Activated T-helper 2 cell treated with anti-CD3 and anti-CD28 coated beads, Interferon-gamma antibody, Interleukin-2, Interleukin-4, amounts not matched to agents 10 μg/mL and 5 μg/mL and 100 μg/mL, durations not matched to agents 14 hours and 24 hours and 36 hours (primary cell): ENCODE results near the gene IPPK. TPM values are rescaled to one million over a fixed set of nuclear protein-coding genes. Genes with fewer than 3 reads are reported as not detected.
"Not testable (repeated sequence)": the region's sequence is repeated elsewhere in the genome, so short reads cannot be mapped to it uniquely, and the experiment has no call there.

Experiments
- DNase-seq: peaks from one replicate; pipeline ENCODE4 v3.0.0; 2021; ENCODE audit warnings: low spot score
- H3K27ac Mint-ChIP-seq: one replicate; pipeline ENCODE4 v1.8.0; 2021; ENCODE audit warnings: mixed read lengths
- H3K27me3 Mint-ChIP-seq: one replicate; pipeline ENCODE4 v1.8.0; 2021; ENCODE audit warnings: low read depth, mixed read lengths
- H3K36me3 Mint-ChIP-seq: one replicate; pipeline ENCODE4 v1.8.0; 2021; ENCODE audit warnings: low read depth, mixed read lengths
- H3K4me1 Mint-ChIP-seq: one replicate; pipeline ENCODE4 v1.8.0; 2021; ENCODE audit warnings: low read depth, mixed read lengths
- H3K4me3 Mint-ChIP-seq: one replicate; pipeline ENCODE4 v1.8.0; 2021; ENCODE audit warnings: low read depth, mild to moderate bottlenecking, moderate library complexity, mixed read lengths
- H3K9me3 Mint-ChIP-seq: one replicate; pipeline ENCODE4 v1.8.0; 2021; ENCODE audit warnings: mixed read lengths
- intact Hi-C: fragments of 100-400 bp; cut with micrococcal nuclease; formaldehyde crosslinking; loops from one replicate; pipeline ENCODE4 v1.15.1; 2023
- total RNA-seq: library from RNA; stranded (reverse); gene quantifications from 2 replicates; pipeline ENCODE4 v1.2.3, GENCODE V29; 2022

Gene IPPK
- total RNA-seq, 1 donor from 2014 or later = 14.8 TPM

DNA sequence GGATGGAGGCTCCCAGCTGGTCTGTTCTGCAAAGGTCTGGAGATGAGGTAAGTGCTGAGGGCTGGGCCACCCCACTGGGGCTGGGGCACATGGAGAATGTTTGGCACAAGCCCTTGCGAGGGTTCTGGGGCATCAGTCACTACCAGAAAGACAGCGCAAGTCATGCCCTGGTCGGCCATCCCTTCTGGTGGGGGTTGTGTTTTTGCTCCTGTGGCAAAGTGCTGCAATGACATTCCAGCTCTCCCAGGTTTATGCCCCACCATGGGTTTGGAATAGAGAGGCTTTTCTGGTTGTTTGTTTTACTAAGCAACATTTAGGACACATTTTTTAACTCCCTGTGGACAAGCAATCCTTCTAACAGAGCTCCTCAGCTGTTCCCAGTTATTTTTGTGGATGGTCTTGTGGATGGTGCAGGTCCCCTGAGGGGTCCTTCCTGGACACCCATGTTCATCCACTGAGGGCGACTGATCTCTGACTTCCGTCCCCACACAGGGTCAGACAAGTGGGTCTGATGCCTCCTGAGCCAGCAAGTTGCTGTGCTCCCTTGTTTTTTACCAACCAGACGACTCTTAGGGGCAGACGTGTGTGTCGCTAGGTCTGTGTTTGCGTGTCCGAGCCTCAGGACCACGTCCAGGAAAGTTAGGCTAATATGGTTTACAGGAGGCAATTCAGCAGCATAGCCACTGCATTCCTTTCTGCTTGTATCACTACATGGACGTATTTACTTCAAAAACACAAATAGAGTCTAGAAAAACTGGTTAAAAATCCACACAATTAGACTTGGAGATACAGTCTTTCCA is 69.3 kb downstream of the IPPK start:
- Mint-ChIP-seq H3K4me1 (no peaks in the 10 kb centered on the region), H3K27me3 (no peaks in the 10 kb centered on the region), H3K9me3 (peaks cover 20% of the 10 kb centered on the region), H3K4me3 (no peak overlapping the region), H3K36me3 (peaks cover 19% of the 10 kb centered on the region), H3K27ac (no peak overlapping the region)
- intact Hi-C loops = no loop called here
- no peak for DNase-seq

DNA sequence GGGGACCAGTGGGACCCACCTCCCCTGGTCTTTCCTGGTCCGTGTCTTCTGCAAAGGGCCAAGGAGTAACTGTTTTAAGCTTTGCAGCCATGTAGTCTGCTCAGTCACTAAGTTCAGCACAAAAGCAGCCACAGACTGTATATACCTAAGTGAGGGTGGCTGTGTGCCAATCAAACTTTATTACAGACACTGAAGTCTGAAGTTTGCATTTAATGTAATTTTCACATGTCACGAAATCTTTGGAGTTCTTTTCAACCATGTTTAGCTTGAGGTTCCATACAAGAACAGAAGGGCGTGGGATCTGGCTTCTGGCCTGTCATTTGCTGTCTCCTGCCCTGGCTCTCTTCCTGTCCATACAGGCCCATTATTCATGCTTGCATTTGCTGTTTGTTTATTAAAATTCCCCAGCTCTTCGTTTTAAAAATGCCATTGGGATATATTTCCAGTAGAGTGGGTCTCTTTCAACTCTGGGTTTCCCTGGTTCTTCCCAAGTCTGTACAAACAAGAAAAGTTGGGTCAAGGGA is 69.9 kb downstream of the IPPK start:
- Mint-ChIP-seq H3K27me3 (no peaks in the 10 kb centered on the region), H3K4me3 (no peak overlapping the region), H3K27ac (no peak overlapping the region), H3K4me1 (no peaks in the 10 kb centered on the region), H3K9me3 (peaks cover 15% of the 10 kb centered on the region), H3K36me3 (peaks cover 14% of the 10 kb centered on the region)
- intact Hi-C loops = no loop called here
- no peak for DNase-seq

DNA sequence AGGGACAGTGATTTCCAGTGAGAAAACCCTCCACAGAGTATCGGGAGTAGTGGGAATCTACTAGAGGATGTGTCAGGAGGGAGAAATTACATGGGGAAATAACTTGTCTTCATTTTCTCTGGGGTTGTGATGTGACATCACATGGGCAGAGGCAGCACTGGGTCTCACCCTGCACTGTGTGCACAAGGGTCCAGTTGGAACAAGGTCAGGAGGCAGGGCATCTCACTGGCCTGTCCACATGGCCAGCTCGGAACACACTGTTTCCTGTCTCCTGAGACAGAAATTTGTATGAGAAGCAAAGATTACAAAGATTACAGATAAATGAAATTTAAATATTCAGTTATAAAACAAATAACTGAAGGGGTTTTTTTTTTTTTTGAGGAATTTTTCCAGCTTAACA is 71.5 kb downstream of the IPPK start:
- Mint-ChIP-seq H3K27ac (no peak overlapping the region), H3K27me3 (no peaks in the 10 kb centered on the region), H3K4me3 (no peak overlapping the region), H3K36me3 (peaks cover 4% of the 10 kb centered on the region), H3K4me1 (no peaks in the 10 kb centered on the region), H3K9me3 (peaks cover 4% of the 10 kb centered on the region)
- no peak for DNase-seq
- intact Hi-C loops = no loop called here

DNA sequence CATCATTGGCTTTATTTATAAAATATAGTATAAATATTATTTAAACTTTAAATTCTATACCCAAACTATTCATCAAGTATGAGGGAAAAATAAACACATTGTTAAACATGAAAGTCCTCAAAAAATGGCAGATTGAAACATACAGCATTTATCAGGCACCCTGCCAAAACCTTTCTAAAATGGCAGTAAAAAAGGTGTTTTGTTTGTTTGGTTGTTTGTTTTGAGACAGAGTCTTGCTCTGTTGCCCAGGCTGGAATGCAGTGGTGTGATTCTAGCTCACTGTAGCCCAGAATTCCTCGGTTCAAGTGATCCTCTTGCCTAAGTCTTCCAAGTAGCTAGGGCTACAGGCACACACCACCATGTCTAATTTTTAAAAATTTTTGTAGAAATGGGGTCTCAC is 74.0 kb downstream of the IPPK start:
- DNase-seq = no peak
- no peaks in the 10 kb centered on the region for H3K27me3 Mint-ChIP-seq
- no peak overlapping the region for H3K27ac Mint-ChIP-seq
- no peaks in the 10 kb centered on the region for H3K4me1 Mint-ChIP-seq
- intact Hi-C loops = no loop called here
- no peaks in the 10 kb centered on the region for H3K36me3 Mint-ChIP-seq
- H3K4me3 Mint-ChIP-seq = no peak overlapping the region
- no peaks in the 10 kb centered on the region for H3K9me3 Mint-ChIP-seq

DNA sequence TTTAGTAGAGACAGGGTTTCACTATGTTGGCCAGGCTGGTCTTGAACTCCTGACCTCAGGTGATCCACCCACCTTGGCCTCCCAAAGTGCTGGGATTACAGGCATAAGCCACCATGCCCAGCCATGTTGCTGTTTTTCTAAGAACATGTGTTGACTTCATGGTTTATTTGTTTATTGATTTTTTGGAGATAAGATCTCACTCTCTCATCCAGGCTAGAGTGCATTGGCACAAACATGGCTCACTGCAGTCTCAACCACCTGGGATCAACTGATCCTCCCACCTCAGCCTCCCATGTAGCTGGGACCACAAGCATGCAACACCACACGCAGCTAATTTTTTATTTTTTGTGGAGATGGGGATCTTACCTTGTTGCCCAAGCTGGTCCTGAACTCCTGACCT is 74.9 kb downstream of the IPPK start:
- DNase-seq, H3K9me3 Mint-ChIP-seq, H3K4me3 Mint-ChIP-seq, H3K27ac Mint-ChIP-seq, H3K4me1 Mint-ChIP-seq, H3K27me3 Mint-ChIP-seq, H3K36me3 Mint-ChIP-seq, intact Hi-C loops: not testable (repeated sequence)

DNA sequence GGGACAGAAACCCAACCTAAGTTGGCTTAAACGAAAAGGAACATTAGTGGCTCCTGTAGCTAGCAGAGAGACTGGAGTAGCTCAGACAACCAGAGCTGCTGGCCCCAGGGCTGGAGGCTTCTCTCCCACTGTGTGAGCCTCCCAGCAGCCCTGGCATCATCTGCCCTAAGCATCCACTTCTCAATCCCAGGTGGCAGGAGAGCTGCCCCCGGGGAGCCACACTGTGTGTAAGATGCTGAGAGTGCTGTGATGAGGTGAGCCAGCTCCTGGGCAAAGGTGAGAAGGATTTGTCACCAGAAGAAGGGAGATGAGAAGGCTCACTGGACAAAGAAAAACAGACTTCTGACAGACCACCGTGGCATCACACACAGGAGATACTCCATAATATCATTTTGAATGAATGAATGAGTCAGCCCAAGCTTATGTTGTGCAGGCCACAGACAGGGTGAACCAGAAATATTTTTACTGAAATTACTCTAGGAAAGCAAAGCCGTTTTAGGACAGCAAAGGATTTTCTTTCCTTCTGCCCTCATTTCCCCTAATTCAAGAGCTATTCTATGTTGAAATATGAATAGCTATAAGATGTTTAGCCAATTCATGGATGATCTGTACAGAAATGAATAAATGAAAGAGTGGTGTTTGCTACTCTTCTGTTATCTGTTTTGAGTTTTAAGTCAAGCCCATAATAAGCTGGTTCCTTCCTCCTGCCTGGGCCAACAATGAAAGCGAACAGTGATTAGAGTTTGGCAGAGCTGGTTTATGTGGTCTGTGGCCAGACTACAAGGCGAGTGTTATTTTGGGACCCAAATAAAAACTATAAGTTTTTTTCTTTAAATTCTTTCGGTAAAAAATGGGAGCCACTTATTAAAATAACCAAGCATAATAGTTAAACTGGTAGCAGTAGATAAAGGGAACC is 76.7 kb downstream of the IPPK start:
- H3K4me3 Mint-ChIP-seq = no peak overlapping the region
- no peak overlapping the region for H3K27ac Mint-ChIP-seq
- H3K9me3 Mint-ChIP-seq = no peaks in the 10 kb centered on the region
- no peak for DNase-seq
- no peaks in the 10 kb centered on the region for H3K4me1 Mint-ChIP-seq
- no peaks in the 10 kb centered on the region for H3K36me3 Mint-ChIP-seq
- intact Hi-C loops = no loop called here
- H3K27me3 Mint-ChIP-seq = no peaks in the 10 kb centered on the region

DNA sequence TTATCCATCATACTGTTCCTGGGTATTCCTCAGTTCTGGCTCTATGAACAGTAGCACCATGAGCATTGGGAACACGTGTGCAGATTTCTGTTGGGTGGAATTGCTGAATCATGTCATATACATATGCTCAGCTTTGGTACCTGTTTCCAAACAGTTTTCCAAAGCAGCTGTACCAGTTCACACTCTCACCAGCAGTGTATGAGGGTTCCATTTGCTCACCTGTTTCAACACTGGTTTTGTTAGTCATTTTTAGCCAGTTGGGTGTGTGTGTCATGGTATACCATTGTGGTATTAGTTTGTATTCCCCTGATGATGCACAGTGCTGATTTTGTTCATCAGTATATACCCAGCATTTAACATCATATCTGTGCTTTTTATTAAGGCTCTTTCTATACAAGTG is 77.4 kb downstream of the IPPK start:
- no peaks in the 10 kb centered on the region for H3K36me3 Mint-ChIP-seq
- no peak overlapping the region for H3K27ac Mint-ChIP-seq
- DNase-seq = no peak
- H3K4me3 Mint-ChIP-seq = no peak overlapping the region
- H3K9me3 Mint-ChIP-seq = no peaks in the 10 kb centered on the region
- no peaks in the 10 kb centered on the region for H3K4me1 Mint-ChIP-seq
- intact Hi-C loops = no loop called here
- H3K27me3 Mint-ChIP-seq = no peaks in the 10 kb centered on the region

DNA sequence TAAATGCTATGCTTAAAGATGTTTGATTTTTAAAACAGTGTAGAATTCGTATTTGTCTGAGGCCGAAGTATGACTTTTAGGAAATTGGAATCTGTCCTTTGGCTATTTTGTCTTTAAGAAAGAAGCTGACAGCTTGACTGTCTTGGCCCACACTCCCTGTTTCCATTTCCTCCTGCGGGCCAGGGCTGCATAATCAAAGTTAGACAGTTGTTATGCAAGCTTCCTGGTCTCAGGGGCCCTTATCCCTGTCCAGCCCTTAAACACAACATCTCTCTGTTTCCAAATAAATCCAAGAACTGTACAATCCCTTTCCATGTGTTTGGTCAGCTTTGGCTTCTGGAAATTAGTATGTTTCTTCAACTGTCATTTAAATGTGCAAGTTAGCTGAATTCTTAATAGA is 79.6 kb downstream of the IPPK start:
- Mint-ChIP-seq H3K9me3 (peaks cover 10% of the 10 kb centered on the region), H3K4me1 (no peaks in the 10 kb centered on the region), H3K27me3 (no peaks in the 10 kb centered on the region)

DNA sequence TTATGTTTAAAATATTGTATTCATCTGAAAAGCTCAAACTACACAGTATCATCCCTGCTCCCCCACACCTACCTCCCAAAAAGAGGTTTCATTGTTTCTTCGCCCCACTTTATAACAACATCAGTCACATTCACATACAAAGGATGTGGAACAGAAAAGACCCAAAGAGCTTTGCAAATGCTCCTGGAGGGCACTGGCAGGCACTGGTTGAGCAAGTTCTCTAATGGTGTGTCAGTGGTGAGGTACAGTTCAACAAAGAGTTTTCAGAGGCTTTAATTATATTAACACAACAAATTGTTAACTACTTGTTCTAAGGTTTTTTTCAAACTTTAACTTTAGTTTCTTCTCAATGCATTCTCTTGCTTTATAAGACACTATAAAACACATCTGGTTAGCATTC is 80.0 kb downstream of the IPPK start:
- H3K27me3 Mint-ChIP-seq = no peaks in the 10 kb centered on the region
- peaks cover 10% of the 10 kb centered on the region for H3K9me3 Mint-ChIP-seq
- no peak overlapping the region for H3K27ac Mint-ChIP-seq
- intact Hi-C loops = no loop called here
- H3K4me3 Mint-ChIP-seq = no peak overlapping the region
- H3K4me1 Mint-ChIP-seq = no peaks in the 10 kb centered on the region
- H3K36me3 Mint-ChIP-seq = no peaks in the 10 kb centered on the region
- no peak for DNase-seq

More for the DNA sequence above, 79.6 kb downstream of the IPPK start:
- H3K27ac Mint-ChIP-seq = no peak overlapping the region
- H3K36me3 Mint-ChIP-seq = no peaks in the 10 kb centered on the region
- intact Hi-C loops = no loop called here
- no peak for DNase-seq
- no peak overlapping the region for H3K4me3 Mint-ChIP-seq

DNA sequence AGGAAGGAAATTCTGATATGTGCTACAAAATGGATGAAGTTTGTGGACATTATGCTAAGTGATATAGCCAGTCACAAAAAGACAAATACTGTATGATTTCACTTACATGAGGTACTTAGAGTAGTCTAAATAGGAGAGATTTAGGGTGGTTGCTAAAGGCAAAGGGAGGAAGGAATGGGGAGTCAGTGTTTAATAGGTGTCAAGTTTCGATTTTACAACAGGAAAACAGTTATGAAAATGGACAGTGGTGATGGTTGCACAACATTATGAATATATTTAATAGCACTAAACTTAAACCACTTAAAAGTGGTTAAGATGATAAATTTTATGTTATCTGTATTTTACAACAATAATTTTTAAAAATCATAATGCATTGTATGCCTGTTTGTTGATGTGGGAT is 93.8 kb downstream of the IPPK start:
- no peaks in the 10 kb centered on the region for H3K36me3 Mint-ChIP-seq
- H3K4me3 Mint-ChIP-seq = no peak overlapping the region
- H3K4me1 Mint-ChIP-seq = no peaks in the 10 kb centered on the region
- intact Hi-C loops = no loop called here
- H3K27me3 Mint-ChIP-seq = no peaks in the 10 kb centered on the region
- H3K9me3 Mint-ChIP-seq = peaks cover 7% of the 10 kb centered on the region
- no peak overlapping the region for H3K27ac Mint-ChIP-seq
- DNase-seq = no peak

DNA sequence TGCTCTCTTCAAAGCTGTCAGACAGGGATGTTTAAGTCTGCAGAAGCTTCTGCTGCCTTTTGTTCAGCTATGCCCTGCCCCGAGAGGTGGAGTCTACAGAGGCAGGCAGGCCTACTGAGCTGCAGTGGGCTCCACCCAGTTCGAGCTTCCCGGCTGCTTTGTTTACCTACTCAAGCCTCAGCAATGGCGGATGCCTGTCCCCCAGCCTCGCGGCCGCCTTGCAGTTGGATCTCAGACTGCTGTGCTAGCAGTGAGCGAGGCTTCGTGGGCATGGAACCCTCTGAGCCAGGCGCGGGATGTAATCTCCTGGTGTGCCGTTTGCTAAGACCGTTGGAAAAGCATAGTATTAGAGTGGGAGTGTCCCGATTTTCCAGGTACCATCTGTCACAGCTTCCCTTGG is 96.3 kb downstream of the IPPK start:
- H3K27me3 Mint-ChIP-seq, DNase-seq, H3K9me3 Mint-ChIP-seq, intact Hi-C loops, H3K36me3 Mint-ChIP-seq, H3K4me3 Mint-ChIP-seq, H3K27ac Mint-ChIP-seq, H3K4me1 Mint-ChIP-seq: not testable (repeated sequence)

DNA sequence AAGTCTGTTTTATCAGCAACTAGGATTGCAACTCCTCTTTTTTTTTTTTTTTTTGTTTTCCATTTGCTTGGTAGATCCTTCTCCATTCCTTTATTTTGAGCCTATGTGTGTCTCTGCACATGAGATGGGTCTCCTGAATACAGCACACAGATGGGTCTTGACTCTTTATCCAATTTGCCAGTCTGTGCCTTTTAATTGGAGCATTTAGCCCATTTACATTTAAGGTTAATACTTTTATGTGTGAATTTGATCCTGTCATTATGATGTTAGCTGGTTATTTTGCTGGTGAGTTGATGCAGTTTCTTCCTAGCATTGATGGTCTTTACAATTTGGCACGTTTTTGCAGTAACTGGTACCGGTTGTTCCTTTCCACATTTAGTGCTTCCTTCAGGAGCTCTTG is 98.1 kb downstream of the IPPK start:
- DNase-seq, H3K4me3 Mint-ChIP-seq, H3K36me3 Mint-ChIP-seq, intact Hi-C loops, H3K27me3 Mint-ChIP-seq, H3K9me3 Mint-ChIP-seq, H3K4me1 Mint-ChIP-seq, H3K27ac Mint-ChIP-seq: not testable (repeated sequence)

DNA sequence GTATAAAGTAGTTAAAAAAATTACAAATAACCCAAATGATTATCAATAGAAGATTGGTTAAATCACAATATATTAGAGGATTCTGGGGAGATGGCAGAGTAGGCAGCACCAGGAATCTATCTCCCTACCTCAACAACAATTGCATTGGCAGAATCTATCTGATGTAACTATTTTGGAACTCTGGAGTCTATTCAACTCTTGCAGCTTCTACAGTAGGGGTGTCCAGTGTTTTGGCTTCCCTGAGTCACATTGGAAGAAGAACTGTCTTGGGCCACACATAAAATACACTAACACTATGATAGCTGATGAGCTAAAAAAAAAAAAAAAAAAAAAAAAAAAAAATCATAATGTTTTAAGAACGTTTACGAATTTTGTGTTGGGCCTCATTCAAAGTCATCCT is 104.9 kb downstream of the IPPK start:
- Mint-ChIP-seq H3K27me3 (no peaks in the 10 kb centered on the region), H3K4me1 (peaks cover 4% of the 10 kb centered on the region), H3K36me3 (no peaks in the 10 kb centered on the region), H3K9me3 (peaks cover 9% of the 10 kb centered on the region), H3K27ac (no peak overlapping the region), H3K4me3 (no peak overlapping the region)
- intact Hi-C loops = no loop called here
- no peak for DNase-seq
